WTC11 (cell line): ENCODE data around the gene PTPRN2. TPM values are rescaled to one million over a fixed set of nuclear protein-coding genes. Genes with fewer than 3 reads are reported as not detected.

Experiments
- ATAC-seq: fragments of 200-7000 bp; cut with Tn5 transposase; 2 replicates; pipeline ENCODE4 v1.10.0; 2021; ENCODE audit warnings: mild to moderate bottlenecking, moderate library complexity
- CTCF ChIA-PET: fragments of 300-600 bp; sonication (Branson Sonifier 250); formaldehyde crosslinking; loops from one replicate; lab custom pipeline; 2021; ENCODE audit warnings: antibody characterized with exemption; lab: Charles Lee
- POLR2A ChIA-PET: fragments of 350-600 bp; sonication (Branson Sonifier 250); formaldehyde crosslinking; loops from one replicate; lab custom pipeline; 2021; ENCODE audit warnings: antibody characterized with exemption; lab: Charles Lee
- DNase-seq: peaks from one replicate; pipeline ENCODE4 v3.0.0; 2021; ENCODE audit warnings: low spot score
- H3K27ac Mint-ChIP-seq: 2 replicates; pipeline ENCODE4 v1.8.0; 2021; ENCODE audit warnings: mixed read lengths
- H3K27me3 Mint-ChIP-seq: 2 replicates; pipeline ENCODE4 v1.8.0; 2021; ENCODE audit warnings: low read depth, mild to moderate bottlenecking, moderate library complexity, mixed read lengths
- H3K36me3 Mint-ChIP-seq: 2 replicates; pipeline ENCODE4 v1.8.0; 2021; ENCODE audit warnings: mixed read lengths
- H3K4me1 Mint-ChIP-seq: 2 replicates; pipeline ENCODE4 v1.8.0; 2022; ENCODE audit warnings: mixed read lengths
- H3K4me3 Mint-ChIP-seq: 2 replicates; pipeline ENCODE4 v1.8.0; 2021; ENCODE audit warnings: mild to moderate bottlenecking, moderate library complexity, mixed read lengths
- H3K9me3 Mint-ChIP-seq: 2 replicates; pipeline ENCODE4 v1.8.0; 2021; ENCODE audit warnings: mixed read lengths
- CREM ChIP-seq: sonication (generic); formaldehyde crosslinking; IDR thresholded peaks from 2 replicates; pipeline ENCODE4 v1.8.1; 2022; ENCODE audit warnings: mild to moderate bottlenecking, missing genetic modification reagents, moderate library complexity
- E2F4 ChIP-seq: sonication (generic); formaldehyde crosslinking; IDR thresholded peaks from 2 replicates; pipeline ENCODE4 v1.8.1; 2022; ENCODE audit warnings: low read depth, mild to moderate bottlenecking, moderate library complexity, missing genetic modification reagents, borderline replicate concordance
- FOXK1 ChIP-seq: sonication (generic); formaldehyde crosslinking; IDR thresholded peaks from 2 replicates; pipeline ENCODE4 v1.8.0; 2022; ENCODE audit warnings: mild to moderate bottlenecking, moderate library complexity, missing genetic modification reagents
- FOXP1 ChIP-seq: sonication (generic); formaldehyde crosslinking; IDR thresholded peaks from 2 replicates; pipeline ENCODE4 v1.8.0; 2022; ENCODE audit warnings: missing genetic modification reagents, mild to moderate bottlenecking, moderate library complexity, borderline replicate concordance
- GABPB1 ChIP-seq: sonication (generic); formaldehyde crosslinking; IDR thresholded peaks from 2 replicates; pipeline ENCODE4 v1.8.1; 2023; ENCODE audit warnings: mild to moderate bottlenecking, missing genetic modification reagents
- HMGA2 ChIP-seq: fragments of 250-450 bp; sonication (Bioruptor Pico); IDR thresholded peaks from 2 replicates; pipeline ENCODE4 v1.4.0; 2021; ENCODE audit warnings: mild to moderate bottlenecking, moderate library complexity
- MAX ChIP-seq: sonication (generic); formaldehyde crosslinking; IDR thresholded peaks from 2 replicates; pipeline ENCODE4 v1.8.0; 2022; ENCODE audit warnings: mild to moderate bottlenecking, missing genetic modification reagents
- NFE2L1 ChIP-seq: sonication (generic); formaldehyde crosslinking; IDR thresholded peaks from 2 replicates; pipeline ENCODE4 v1.8.1; 2023; ENCODE audit warnings: missing genetic modification reagents
- NR3C1 ChIP-seq: sonication (generic); formaldehyde crosslinking; conservative IDR thresholded peaks from 2 replicates; pipeline ENCODE4 v1.8.1; 2023; ENCODE audit warnings: low read depth, mild to moderate bottlenecking, missing genetic modification reagents
- RORB ChIP-seq: fragments of 250-450 bp; sonication (Bioruptor Pico); IDR thresholded peaks from 2 replicates; pipeline ENCODE4 v1.9.0; 2021; ENCODE audit warnings: mild to moderate bottlenecking
- SMAD4 ChIP-seq: sonication (generic); formaldehyde crosslinking; IDR thresholded peaks from 2 replicates; pipeline ENCODE4 v1.8.0; 2022; ENCODE audit warnings: mild to moderate bottlenecking, missing genetic modification reagents
- SP1 ChIP-seq: sonication (generic); formaldehyde crosslinking; conservative IDR thresholded peaks from 2 replicates; pipeline ENCODE4 v1.8.1; 2022; ENCODE audit warnings: missing genetic modification reagents
- TP53 ChIP-seq: sonication (generic); formaldehyde crosslinking; IDR thresholded peaks from 2 replicates; pipeline ENCODE4 v1.8.1; 2023; ENCODE audit warnings: mild to moderate bottlenecking, missing genetic modification reagents
- USF2 ChIP-seq: sonication (generic); formaldehyde crosslinking; IDR thresholded peaks from 2 replicates; pipeline ENCODE4 v1.8.1; 2023; ENCODE audit warnings: mild to moderate bottlenecking, missing genetic modification reagents, moderate library complexity
- ZNF138 ChIP-seq: sonication (generic); formaldehyde crosslinking; conservative IDR thresholded peaks from 2 replicates; pipeline ENCODE4 v1.8.1; 2022; ENCODE audit warnings: mild to moderate bottlenecking, moderate library complexity, missing genetic modification reagents
- ZNF219 ChIP-seq: sonication (generic); formaldehyde crosslinking; IDR thresholded peaks from 2 replicates; pipeline ENCODE4 v1.8.0; 2023; ENCODE audit warnings: missing genetic modification reagents, mild to moderate bottlenecking, borderline replicate concordance
- ZNF317 ChIP-seq: sonication (generic); formaldehyde crosslinking; IDR thresholded peaks from 2 replicates; pipeline ENCODE4 v1.8.1; 2023; ENCODE audit warnings: low read depth, mild to moderate bottlenecking, moderate library complexity, missing genetic modification reagents, borderline replicate concordance
- ZNF396 ChIP-seq: fragments of 250-450 bp; sonication (Bioruptor Pico); IDR thresholded peaks from 2 replicates; pipeline ENCODE4 v1.8.0; 2021; ENCODE audit warnings: mild to moderate bottlenecking, moderate library complexity, borderline replicate concordance
- ZNF423 ChIP-seq: fragments of 250-450 bp; sonication (Bioruptor Pico); IDR thresholded peaks from 2 replicates; pipeline ENCODE4 v2.1.2; 2022; ENCODE audit warnings: mild to moderate bottlenecking, moderate library complexity
- total RNA-seq: library from RNA; stranded (reverse); gene quantifications from 3 replicates; pipeline ENCODE4 v1.2.3, GENCODE V29; 2021
- TF ChIP-seq, protein P1 (sequence below): fragments of 250-450 bp; sonication (Bioruptor Pico); IDR thresholded peaks from 2 replicates; pipeline ENCODE4 v1.9.0; 2021; ENCODE audit warnings: mild to moderate bottlenecking
- TF ChIP-seq, protein P2 (sequence below): sonication (generic); formaldehyde crosslinking; conservative IDR thresholded peaks from 2 replicates; pipeline ENCODE4 v1.8.1; 2022; ENCODE audit warnings: mild to moderate bottlenecking, missing genetic modification reagents
- TF ChIP-seq, protein P3 (sequence below): sonication (generic); formaldehyde crosslinking; IDR thresholded peaks from 2 replicates; pipeline ENCODE4 v1.8.0; 2022; ENCODE audit warnings: mild to moderate bottlenecking, missing genetic modification reagents

PTPRN2 gene
- total RNA-seq, 1 experiment from 2014 or later, result 4.7 TPM

GRCh38 chr7:158563911-158564662, 23.5 kb downstream of the PTPRN2 start:
- H3K9me3 Mint-ChIP-seq, result no peaks in the 10 kb centered on the region
- POLR2A ChIA-PET, result interaction anchor here (0.7 kb wide), 1 partner anchor 19 kb away, joined by 4 read pairs; no protein-coding TSS in a partner anchor
- peaks cover 18% of the 10 kb centered on the region for H3K27me3 Mint-ChIP-seq
- CTCF ChIA-PET, result interaction anchor here (1.2 to 1.4 kb wide), 3 partner anchors 8 to 83 kb away, joined by 3 to 4 read pairs (median 3); no protein-coding TSS in a partner anchor
- TF ChIP-seq HMGA2 (CRISPR knock-in tag) (no peak), ZNF138 (CRISPR knock-in tag) (no peak), SP1 (CRISPR knock-in tag) (no peak), GABPB1 (CRISPR knock-in tag) (no peak), NFE2L1 (CRISPR knock-in tag) (no peak)
- TF ChIP-seq, protein P1, sequence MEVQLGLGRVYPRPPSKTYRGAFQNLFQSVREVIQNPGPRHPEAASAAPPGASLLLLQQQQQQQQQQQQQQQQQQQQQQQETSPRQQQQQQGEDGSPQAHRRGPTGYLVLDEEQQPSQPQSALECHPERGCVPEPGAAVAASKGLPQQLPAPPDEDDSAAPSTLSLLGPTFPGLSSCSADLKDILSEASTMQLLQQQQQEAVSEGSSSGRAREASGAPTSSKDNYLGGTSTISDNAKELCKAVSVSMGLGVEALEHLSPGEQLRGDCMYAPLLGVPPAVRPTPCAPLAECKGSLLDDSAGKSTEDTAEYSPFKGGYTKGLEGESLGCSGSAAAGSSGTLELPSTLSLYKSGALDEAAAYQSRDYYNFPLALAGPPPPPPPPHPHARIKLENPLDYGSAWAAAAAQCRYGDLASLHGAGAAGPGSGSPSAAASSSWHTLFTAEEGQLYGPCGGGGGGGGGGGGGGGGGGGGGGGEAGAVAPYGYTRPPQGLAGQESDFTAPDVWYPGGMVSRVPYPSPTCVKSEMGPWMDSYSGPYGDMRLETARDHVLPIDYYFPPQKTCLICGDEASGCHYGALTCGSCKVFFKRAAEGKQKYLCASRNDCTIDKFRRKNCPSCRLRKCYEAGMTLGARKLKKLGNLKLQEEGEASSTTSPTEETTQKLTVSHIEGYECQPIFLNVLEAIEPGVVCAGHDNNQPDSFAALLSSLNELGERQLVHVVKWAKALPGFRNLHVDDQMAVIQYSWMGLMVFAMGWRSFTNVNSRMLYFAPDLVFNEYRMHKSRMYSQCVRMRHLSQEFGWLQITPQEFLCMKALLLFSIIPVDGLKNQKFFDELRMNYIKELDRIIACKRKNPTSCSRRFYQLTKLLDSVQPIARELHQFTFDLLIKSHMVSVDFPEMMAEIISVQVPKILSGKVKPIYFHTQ, result no peak
- TF ChIP-seq, protein P2, sequence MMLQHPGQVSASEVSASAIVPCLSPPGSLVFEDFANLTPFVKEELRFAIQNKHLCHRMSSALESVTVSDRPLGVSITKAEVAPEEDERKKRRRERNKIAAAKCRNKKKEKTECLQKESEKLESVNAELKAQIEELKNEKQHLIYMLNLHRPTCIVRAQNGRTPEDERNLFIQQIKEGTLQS (CRISPR knock-in tag), result no peak
- ATAC-seq (no peak), DNase-seq (no peak)
- H3K4me1 Mint-ChIP-seq, result peaks cover 55% of the 10 kb centered on the region
- H3K4me3 Mint-ChIP-seq, result no peak overlapping the region
- H3K36me3 Mint-ChIP-seq, result no peaks in the 10 kb centered on the region
- no peak overlapping the region for H3K27ac Mint-ChIP-seq

DNA sequence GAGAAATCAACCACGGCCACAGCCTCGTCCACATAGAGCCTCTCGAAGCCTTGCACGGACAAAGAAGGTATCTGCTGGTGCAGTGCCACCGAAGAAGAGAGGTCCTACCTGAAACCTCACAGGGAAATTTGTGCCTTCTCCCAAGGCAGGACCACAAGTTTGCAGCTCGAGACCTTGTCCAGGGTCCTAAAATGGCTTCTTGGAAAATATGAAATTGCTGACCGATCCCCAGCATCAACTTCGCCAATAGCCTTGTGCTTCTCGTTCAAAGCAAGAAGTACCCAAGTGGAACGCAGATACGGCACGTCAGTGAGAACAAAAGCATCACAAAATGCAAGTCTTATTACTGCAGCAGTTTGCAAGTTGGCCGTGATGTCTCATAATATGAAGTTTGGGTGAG, 24.6 kb downstream of the PTPRN2 start:
- peaks cover 9% of the 10 kb centered on the region for H3K27me3 Mint-ChIP-seq
- H3K4me3 Mint-ChIP-seq, result no peak overlapping the region
- no peak overlapping the region for H3K27ac Mint-ChIP-seq
- ChIA-PET CTCF (interaction anchor here (1.3 to 1.6 kb wide), 3 partner anchors 9 to 85 kb away, joined by 3 to 4 read pairs (median 3); no protein-coding TSS in a partner anchor), POLR2A (interaction anchor here (0.7 kb wide), 1 partner anchor 21 kb away, joined by 4 read pairs; no protein-coding TSS in a partner anchor)
- no peaks in the 10 kb centered on the region for H3K36me3 Mint-ChIP-seq
- no peaks in the 10 kb centered on the region for H3K9me3 Mint-ChIP-seq
- no peak for ATAC-seq
- H3K4me1 Mint-ChIP-seq, result peaks cover 55% of the 10 kb centered on the region
- TF ChIP-seq, protein P2 (CRISPR knock-in tag), result no peak
- TF ChIP-seq ZNF219, result no peak
- no peak for TF ChIP-seq TP53 (CRISPR knock-in tag)
- no peak for TF ChIP-seq USF2 (CRISPR knock-in tag)
- TF ChIP-seq ZNF396, result no peak
- TF ChIP-seq, protein P3, sequence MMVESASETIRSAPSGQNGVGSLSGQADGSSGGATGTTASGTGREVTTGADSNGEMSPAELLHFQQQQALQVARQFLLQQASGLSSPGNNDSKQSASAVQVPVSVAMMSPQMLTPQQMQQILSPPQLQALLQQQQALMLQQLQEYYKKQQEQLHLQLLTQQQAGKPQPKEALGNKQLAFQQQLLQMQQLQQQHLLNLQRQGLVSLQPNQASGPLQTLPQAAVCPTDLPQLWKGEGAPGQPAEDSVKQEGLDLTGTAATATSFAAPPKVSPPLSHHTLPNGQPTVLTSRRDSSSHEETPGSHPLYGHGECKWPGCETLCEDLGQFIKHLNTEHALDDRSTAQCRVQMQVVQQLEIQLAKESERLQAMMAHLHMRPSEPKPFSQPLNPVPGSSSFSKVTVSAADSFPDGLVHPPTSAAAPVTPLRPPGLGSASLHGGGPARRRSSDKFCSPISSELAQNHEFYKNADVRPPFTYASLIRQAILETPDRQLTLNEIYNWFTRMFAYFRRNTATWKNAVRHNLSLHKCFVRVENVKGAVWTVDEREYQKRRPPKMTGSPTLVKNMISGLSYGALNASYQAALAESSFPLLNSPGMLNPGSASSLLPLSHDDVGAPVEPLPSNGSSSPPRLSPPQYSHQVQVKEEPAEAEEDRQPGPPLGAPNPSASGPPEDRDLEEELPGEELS (CRISPR knock-in tag), result no peak
- TF ChIP-seq MAX (CRISPR knock-in tag), result no peak
- TF ChIP-seq NR3C1 (CRISPR knock-in tag), result no peak
- TF ChIP-seq FOXP1, result no peak
- TF ChIP-seq SMAD4 (CRISPR knock-in tag), result no peak
- TF ChIP-seq ZNF317 (CRISPR knock-in tag), result no peak
- TF ChIP-seq ZNF423, result no peak
- no peak for TF ChIP-seq GABPB1 (CRISPR knock-in tag)
- no peak for TF ChIP-seq FOXK1
- TF ChIP-seq CREM (CRISPR knock-in tag), result no peak
- no peak for TF ChIP-seq RORB
- TF ChIP-seq E2F4 (CRISPR knock-in tag), result no peak
- no peak for DNase-seq
